Right renal cortex interstitium (tissue), 3 donors: ENCODE results near the gene ATP9A. TPM values are rescaled to one million over a fixed set of nuclear protein-coding genes. Genes with fewer than 3 reads are reported as not detected.
"Not testable (repeated sequence)": the region's sequence is repeated elsewhere in the genome, so short reads cannot be mapped to it uniquely, and the experiment has no call there.

Source experiments
- DNase-seq, 3 donors: peaks; one replicate each; pipeline ENCODE4 v3.0.0-alpha.2; 2013; ENCODE audit warnings: low read depth in 3 of 3, low spot score in 2 of 3
- polyA plus RNA-seq, 3 donors: library from polyadenylated mRNA; unstranded; fragments of 120-200 nt; gene quantifications; one replicate each; pipeline ENCODE4 v1.2.1, GENCODE V29; 2013; ENCODE audit not compliant: insufficient read length in 3 of 3

ATP9A gene
- polyA plus RNA-seq, 3 donors, result 58.7 to 62.6 (median 61.4) TPM

DNA sequence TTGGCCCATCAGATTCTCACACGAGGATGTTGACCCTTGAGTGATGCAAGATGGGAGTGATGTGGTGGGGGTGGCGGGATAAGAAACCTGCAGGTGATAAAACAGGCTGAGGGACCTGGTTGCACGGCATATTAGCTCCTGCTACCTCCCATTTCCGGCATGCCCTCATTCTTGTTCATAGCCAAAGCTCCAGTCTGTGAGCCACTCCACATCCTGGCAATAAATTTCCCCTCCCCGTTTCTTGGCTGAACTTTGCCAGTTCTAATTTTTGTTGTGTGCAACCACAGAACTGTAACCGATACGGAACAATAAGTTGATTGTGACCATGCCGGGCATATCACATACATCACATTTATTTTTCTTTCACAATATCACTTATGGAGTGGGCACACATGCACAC lies 184.1 kb downstream of the ATP9A start:
- DNase-seq, result no peak

GRCh38 chr20:51583499-51583898 lies 184.7 kb downstream of the ATP9A start:
- no peak for DNase-seq

DNA sequence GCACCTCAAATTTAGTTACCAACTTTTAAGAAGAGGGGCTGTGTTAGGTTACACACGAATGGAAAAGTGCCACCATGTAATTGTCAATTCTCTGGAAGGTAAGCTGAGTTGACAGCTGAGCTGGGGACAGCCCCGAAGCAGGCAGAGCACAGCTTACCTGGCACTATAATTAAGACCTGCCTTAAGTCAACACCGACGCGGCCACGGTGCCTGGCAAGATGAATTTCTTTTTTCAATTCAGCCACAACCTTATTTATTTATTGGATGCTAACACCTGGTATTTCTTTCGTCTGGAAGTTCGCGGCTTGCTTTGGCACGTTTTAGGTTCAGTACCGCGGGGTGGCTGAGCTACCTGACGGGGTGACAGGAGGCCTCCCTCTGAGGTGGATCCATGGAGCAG lies 185.1 kb downstream of the ATP9A start:
- no peak for DNase-seq

GRCh38 chr20:51581571-51581970 lies 186.6 kb downstream of the ATP9A start:
- no peak for DNase-seq

- DNase-seq, result no peak
These were observed 189.1 kb downstream of the ATP9A start for GRCh38 chr20:51579137-51579536.

GRCh38 chr20:51578145-51578459 lies 190.1 kb downstream of the ATP9A start:
- no peak for DNase-seq

DNA sequence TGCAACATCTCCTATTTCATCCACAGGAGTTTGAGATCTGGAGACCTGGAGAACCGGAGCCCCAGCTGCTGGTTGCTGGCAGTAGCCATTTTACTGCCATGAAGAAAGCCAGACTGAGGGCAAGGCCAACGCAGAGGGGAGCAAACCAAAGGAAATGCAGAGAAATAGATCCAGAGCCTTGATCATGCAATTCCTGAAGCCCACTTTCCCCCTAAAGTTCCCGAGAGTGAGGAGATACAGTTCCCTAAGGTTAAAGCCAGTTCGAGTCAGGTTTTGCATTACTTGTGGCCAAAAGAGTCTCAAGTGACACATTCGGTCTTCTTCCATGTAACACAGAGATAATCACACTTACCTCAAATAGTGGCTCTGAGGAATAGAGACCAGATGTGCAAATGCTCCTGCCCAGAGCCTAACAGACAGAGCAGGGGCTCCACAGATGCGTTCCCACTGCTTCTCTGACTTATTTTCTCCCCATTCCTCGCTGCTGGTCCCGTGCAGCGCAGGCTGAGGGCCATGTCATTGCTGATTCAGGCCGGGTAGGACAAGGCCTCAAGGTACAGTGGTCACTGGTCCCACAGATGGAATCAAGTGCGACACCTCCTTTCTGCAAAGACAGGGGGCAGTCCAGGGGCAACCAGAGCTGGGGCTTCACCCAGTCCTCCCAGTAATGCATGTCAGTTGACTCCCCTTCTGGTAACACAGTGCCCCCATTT lies 190.6 kb downstream of the ATP9A start:
- DNase-seq, result no peak

DNA sequence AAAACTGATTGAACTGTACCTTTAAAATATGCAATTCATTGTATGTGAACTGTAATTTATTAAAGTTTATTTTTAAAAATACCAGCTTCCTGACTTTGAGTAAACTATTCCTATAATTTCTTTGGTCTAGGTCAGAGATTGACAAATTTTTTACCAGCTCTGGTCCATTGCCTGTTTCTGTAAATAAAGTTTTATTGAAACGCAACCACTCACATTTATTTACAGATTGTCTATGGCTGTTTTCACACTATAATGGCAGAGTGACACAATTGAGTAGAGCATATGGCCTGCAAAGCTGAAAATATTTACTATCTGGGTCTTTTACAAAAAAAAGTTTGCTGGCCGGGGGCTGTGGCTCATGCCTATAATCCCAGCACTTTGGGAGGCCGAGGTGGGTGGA lies 192.7 kb downstream of the ATP9A start:
- no peak for DNase-seq

DNA sequence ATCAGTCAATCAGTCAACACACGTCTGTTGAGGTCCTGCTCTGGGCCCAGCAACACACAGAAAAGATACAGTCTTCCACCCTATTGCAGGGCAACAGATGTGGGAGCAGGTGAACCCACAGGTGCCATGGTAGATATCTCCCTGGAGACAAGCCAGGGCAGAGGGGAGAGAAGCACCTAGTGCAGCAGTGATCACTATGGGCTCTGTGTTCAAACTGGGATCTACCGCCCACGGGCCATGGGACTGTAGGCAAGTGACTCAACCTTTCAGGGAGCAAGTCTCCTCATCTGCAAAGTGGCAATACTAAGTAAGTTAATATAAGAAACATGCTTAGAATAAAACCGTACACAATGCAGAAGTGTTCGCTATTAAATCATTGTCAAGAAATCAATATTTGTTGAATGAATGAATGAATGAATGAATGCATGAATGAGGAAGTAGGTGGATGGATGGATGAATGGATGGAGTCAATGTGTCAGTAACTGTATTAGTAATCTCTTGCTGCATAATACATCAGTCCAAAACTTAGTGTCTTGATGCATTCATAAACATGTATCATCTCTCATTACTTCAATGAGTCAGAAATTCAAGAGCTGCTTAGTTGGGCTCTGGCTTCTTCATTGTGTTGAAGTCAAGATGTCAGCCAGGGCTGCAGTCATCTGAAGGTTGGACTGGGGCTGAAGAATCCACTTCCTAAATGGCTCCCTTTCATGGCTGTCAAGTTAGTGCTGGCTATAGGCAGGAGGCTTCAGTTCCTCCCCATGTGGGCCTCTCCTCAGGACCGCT lies 193.7 kb downstream of the ATP9A start:
- DNase-seq, result no peak

DNA sequence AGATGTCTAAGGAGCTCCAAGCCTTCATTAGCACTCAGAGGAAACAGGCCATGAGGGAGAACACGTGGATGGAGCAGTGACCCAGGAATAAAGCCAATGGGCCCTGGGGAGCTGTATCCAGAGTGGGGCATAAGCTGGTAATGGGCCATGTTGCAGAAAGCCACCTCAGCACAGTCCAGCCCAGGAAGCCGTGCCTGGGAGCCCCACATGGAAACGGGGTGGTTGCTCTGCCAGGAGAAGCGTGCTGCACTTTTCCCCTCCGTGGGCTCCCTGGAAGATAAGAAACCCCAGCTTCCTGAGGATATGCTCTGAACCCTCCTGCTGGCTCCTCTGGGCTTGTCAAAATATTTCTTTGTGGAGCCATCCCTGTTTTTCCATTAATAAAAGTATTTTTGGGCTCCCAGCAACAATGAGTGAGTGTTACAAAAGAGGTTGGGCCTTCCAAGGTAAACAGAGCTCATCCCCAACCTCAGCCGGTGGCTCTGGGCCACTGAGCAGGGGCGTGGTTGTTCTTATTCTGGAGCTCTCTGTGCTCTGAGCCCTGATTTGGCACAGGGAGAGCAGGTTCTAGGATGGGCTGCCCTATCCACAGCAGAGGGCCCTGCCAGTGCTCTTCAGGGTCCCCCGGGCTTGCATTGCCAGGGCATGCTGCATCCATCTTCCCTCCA lies 194.5 kb downstream of the ATP9A start:
- DNase-seq, result no peak

DNA sequence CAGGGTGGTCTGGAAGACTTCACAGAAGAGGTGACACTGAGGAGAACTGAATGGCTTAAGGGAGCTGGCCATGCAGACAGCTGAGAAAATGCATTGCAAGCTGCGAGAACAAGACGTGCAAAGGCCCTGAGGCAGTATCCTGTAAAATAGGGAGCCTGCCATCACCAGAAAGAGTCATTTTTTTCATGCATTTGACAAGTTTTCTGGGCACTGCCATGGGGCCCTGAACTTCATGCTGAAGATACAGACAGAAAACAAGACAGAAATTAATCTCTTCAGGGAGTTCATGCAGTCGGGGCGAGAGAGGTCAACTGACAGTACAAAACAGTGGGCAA lies 196.8 kb downstream of the ATP9A start:
- DNase-seq, result no peak

- no peak for DNase-seq
These were observed 197.3 kb downstream of the ATP9A start for GRCh38 chr20:51570739-51571459.

GRCh38 chr20:51569815-51570738 lies 198.1 kb downstream of the ATP9A start:
- DNase-seq, result no peak

- not testable (repeated sequence) for DNase-seq
These were observed 199.7 kb downstream of the ATP9A start for GRCh38 chr20:51568533-51568932.

DNA sequence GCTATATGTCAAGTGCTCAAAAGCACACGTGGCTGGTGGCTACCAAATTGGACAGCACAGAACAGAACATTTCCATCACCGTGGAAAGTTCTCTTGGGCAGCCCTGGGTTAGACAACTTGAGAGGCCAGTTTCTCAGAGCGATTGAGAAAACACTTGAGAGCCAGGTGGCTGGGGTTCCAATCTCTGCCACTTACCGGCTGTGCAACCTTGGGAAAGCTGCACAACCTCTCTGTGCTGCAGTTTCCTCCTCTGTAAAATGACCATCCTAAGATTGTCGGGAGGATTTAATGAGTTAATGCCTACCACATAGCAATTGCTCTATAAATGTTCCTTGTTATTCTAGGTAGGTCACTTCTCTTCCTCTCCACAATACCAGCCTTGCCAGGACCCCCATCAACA lies 200.6 kb downstream of the ATP9A start:
- DNase-seq, result no peak

DNA sequence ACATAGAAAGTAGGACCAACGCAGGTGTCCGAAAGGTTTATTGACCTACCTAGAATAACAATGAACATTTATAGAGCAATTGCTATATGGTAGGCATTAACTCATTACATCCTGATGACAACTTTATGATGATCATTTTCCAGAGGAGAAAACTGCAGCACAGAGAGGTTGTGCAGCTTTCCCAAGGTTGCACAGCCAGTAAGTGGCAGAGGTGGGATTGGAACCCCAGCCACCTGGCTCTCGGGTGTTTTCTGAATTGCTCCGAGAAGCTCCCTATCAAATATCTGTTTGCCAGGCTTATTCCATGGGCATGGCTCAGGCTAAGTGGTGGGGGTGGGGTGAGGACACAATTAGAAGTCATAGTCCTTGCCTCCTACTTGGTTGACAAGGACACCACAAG lies 201.6 kb downstream of the ATP9A start:
- DNase-seq, result no peak

GRCh38 chr20:51565298-51566144 lies 202.7 kb downstream of the ATP9A start:
- DNase-seq, result no peak

DNA sequence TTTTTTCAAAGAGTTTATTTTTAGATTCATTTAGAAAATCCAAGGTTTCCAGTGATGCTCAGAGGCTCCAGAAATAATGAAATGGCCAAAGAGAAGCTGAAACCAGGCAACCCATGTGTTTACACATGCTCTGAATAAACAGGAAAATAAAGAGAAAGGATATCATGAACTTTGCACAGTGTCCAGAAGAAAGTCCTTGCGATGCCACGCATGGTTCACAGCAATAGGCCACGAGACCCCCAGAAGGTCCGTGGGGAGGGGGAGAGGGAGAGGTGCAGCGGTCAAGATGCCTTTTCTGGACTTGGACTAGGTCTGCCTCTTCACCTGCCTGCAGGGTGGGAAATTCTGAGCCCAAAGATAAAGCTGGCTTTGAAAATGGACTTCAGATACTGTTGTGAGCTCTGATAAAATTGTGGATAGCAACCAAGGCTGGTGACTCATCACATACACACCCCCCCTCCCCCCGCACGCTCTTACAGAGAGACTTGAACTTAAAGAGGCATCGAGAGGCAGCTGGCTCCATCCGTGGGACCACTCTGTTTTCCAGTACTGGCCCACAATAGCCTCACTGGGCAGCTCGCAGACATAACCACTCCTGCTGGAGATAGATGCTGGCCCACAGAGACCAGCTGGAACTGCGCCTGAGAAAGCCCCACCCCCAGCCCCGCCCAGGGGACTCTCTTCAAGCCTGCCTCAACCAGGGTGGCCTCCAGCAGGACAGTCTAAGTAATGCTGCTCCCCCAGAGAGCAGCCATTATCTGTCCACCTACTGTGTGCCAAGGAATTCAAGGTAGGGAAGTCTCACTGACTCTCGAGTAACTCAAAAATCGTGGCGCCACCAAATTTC lies 204.5 kb downstream of the ATP9A start:
- peak in 1 of 3 donors; percentile 39 for DNase-seq

- no peak for DNase-seq
These were observed 205.1 kb downstream of the ATP9A start for GRCh38 chr20:51563174-51563485.
